NCI-H82 (cell line): Measurements from ENCODE around the gene EPAS1.

Experiments
- DNase-seq: peaks from one replicate; lab custom pipeline; 2025; lab: John Stamatoyannopoulos, UW

EPAS1 gene

GRCh38 chr2:46300406-46300832 lies 3.2 kb downstream of the EPAS1 start:
- DNase-seq, result no peak

- DNase-seq, result no peak
Observed at GRCh38 chr2:46302005-46302695, 4.9 kb downstream of the EPAS1 start.

- DNase-seq, result no peak
Observed at GRCh38 chr2:46303233-46303632, 6.0 kb downstream of the EPAS1 start.

- no peak for DNase-seq
Observed at GRCh38 chr2:46303822-46304221, 6.6 kb downstream of the EPAS1 start.

- DNase-seq, result no peak
Observed at GRCh38 chr2:46304635-46305034, 7.4 kb downstream of the EPAS1 start.

- DNase-seq, result no peak
Observed at GRCh38 chr2:46305187-46305586, 8.0 kb downstream of the EPAS1 start.

- DNase-seq, result no peak
Observed at GRCh38 chr2:46305767-46306166, 8.6 kb downstream of the EPAS1 start.

- DNase-seq, result no peak
Observed at GRCh38 chr2:46306330-46306751, 9.1 kb downstream of the EPAS1 start.

GRCh38 chr2:46306988-46307655 lies 9.9 kb downstream of the EPAS1 start:
- no peak for DNase-seq

- DNase-seq, result no peak
Observed at GRCh38 chr2:46308081-46308480, 10.9 kb downstream of the EPAS1 start.

GRCh38 chr2:46308629-46309028 lies 11.4 kb downstream of the EPAS1 start:
- no peak for DNase-seq

GRCh38 chr2:46309052-46309953 lies 12.1 kb downstream of the EPAS1 start:
- DNase-seq, result no peak

- DNase-seq, result no peak
Observed at GRCh38 chr2:46310446-46310845, 13.2 kb downstream of the EPAS1 start.

GRCh38 chr2:46311651-46312223 lies 14.5 kb downstream of the EPAS1 start:
- no peak for DNase-seq

- no peak for DNase-seq
Observed at GRCh38 chr2:46313063-46313462, 15.9 kb downstream of the EPAS1 start.

- no peak for DNase-seq
Observed at GRCh38 chr2:46314065-46314835, 17.0 kb downstream of the EPAS1 start.

- DNase-seq, result no peak
Observed at GRCh38 chr2:46315103-46315890, 18.1 kb downstream of the EPAS1 start.

GRCh38 chr2:46317094-46317486 lies 19.9 kb downstream of the EPAS1 start:
- DNase-seq, result no peak

GRCh38 chr2:46318579-46319460 lies 21.6 kb downstream of the EPAS1 start:
- DNase-seq, result no peak

- no peak for DNase-seq
Observed at GRCh38 chr2:46319711-46320110, 22.5 kb downstream of the EPAS1 start.
